Mesenchymal stem cell (in vitro differentiated cells and primary cell): ENCODE measurements around the gene PSMD13.

Source experiments
- DNase-seq: peaks from one replicate; pipeline ENCODE4 v3.0.0-alpha.2; 2013
- H2AFZ ChIP-seq: one replicate; pipeline ENCODE4 v1.6.1; 2013; ENCODE audit warnings: low read depth, mild to moderate bottlenecking, control low read depth, inconsistent platforms, low read length, moderate library complexity
- H2AK5ac ChIP-seq: 2 replicates; pipeline ENCODE4 v1.6.1; 2013; ENCODE audit warnings: low read length, moderate library complexity, mild to moderate bottlenecking, inconsistent platforms; ENCODE audit not compliant: severe bottlenecking
- H2BK120ac ChIP-seq: one replicate; pipeline ENCODE4 v1.6.1; 2013; ENCODE audit warnings: low read depth, mild to moderate bottlenecking, inconsistent platforms, low read length, moderate library complexity
- H2BK12ac ChIP-seq, 2 experiments: one replicate each; pipeline ENCODE4 v1.6.1; 2013; ENCODE audit warnings: inconsistent platforms in 2 of 2, low read length in 2 of 2, mild to moderate bottlenecking in 2 of 2, moderate library complexity in 2 of 2, control low read depth in 1 of 2
- H2BK15ac ChIP-seq: one replicate; pipeline ENCODE4 v1.6.1; 2013; ENCODE audit warnings: mild to moderate bottlenecking, low read depth, inconsistent platforms; ENCODE audit not compliant: poor library complexity, severe bottlenecking
- H2BK5ac ChIP-seq: 2 replicates; pipeline ENCODE4 v1.6.1; 2013; ENCODE audit warnings: low read depth, mild to moderate bottlenecking, low read length, control low read depth, inconsistent platforms; ENCODE audit not compliant: poor library complexity, severe bottlenecking
- H3K14ac ChIP-seq, 2 experiments: one replicate each; pipeline ENCODE4 v1.6.1; 2013; ENCODE audit warnings: inconsistent platforms in 2 of 2, low read length in 2 of 2, control low read depth in 1 of 2, mild to moderate bottlenecking in 1 of 2, moderate library complexity in 1 of 2
- H3K18ac ChIP-seq, 2 experiments: one replicate each; pipeline ENCODE4 v1.6.1; 2013; ENCODE audit warnings: inconsistent platforms in 2 of 2, low read length in 2 of 2, control low read depth in 1 of 2, low read depth in 1 of 2, mild to moderate bottlenecking in 1 of 2
- H3K23ac ChIP-seq, 2 experiments: one replicate each; pipeline ENCODE4 v1.6.1; 2013; ENCODE audit warnings: inconsistent platforms in 2 of 2, low read length in 2 of 2, mild to moderate bottlenecking in 2 of 2, moderate library complexity in 2 of 2, control low read depth in 1 of 2
- H3K27ac ChIP-seq: 2 replicates; pipeline ENCODE4 v1.5.1; 2013; ENCODE audit warnings: mild to moderate bottlenecking, moderate library complexity, low read length, control low read depth, inconsistent platforms; ENCODE audit not compliant: poor library complexity, severe bottlenecking
- H3K27me3 ChIP-seq, 2 experiments: 2 replicates each; pipeline versions ENCODE4 v1.6.1 to v1.7.0; 2013; ENCODE audit warnings: low read length in 2 of 2, mild to moderate bottlenecking in 2 of 2, moderate library complexity in 2 of 2, control low read depth in 1 of 2, inconsistent platforms in 1 of 2; ENCODE audit not compliant: control insufficient read depth in 1 of 2, insufficient read depth in 1 of 2
- H3K36me3 ChIP-seq, 2 experiments: 2 replicates each; pipeline versions ENCODE4 v1.6.1 to v1.7.0; 2013; ENCODE audit warnings: low read length in 2 of 2, control low read depth in 1 of 2, inconsistent platforms in 1 of 2, low read depth in 1 of 2, mild to moderate bottlenecking in 1 of 2; ENCODE audit not compliant: insufficient read depth in 2 of 2, control insufficient read depth in 1 of 2
- H3K4ac ChIP-seq, 2 experiments: one replicate each; pipeline ENCODE4 v1.6.1; 2013; ENCODE audit warnings: inconsistent platforms in 2 of 2, low read length in 2 of 2, mild to moderate bottlenecking in 2 of 2, moderate library complexity in 2 of 2, control low read depth in 1 of 2, low read depth in 1 of 2
- H3K4me1 ChIP-seq: 2 replicates; pipeline ENCODE4 v1.6.1; 2013; ENCODE audit warnings: low read depth, low read length, control low read depth; ENCODE audit not compliant: control insufficient read depth, insufficient read depth
- H3K4me2 ChIP-seq: 2 replicates; pipeline ENCODE4 v1.6.1; 2013; ENCODE audit warnings: low read length, mild to moderate bottlenecking, inconsistent platforms; ENCODE audit not compliant: poor library complexity, severe bottlenecking
- H3K4me3 ChIP-seq, 2 experiments: 2 replicates each; pipeline versions ENCODE4 v1.5.1 to v1.7.0; 2013; ENCODE audit warnings: low read length in 2 of 2, mild to moderate bottlenecking in 2 of 2, control low read depth in 1 of 2, low read depth in 1 of 2; ENCODE audit not compliant: insufficient read depth in 1 of 2
- H3K79me1 ChIP-seq: replicated peaks from 2 replicates; pipeline ENCODE4 v1.6.1; 2013; ENCODE audit warnings: mild to moderate bottlenecking, control low read depth, low read length, inconsistent platforms; ENCODE audit not compliant: poor library complexity, severe bottlenecking
- H3K9ac ChIP-seq: 2 replicates; pipeline ENCODE4 v1.7.0; 2013; ENCODE audit warnings: mild to moderate bottlenecking, low read length, moderate library complexity
- H3K9me3 ChIP-seq: 2 replicates; pipeline ENCODE4 v1.7.0; 2013; ENCODE audit warnings: mild to moderate bottlenecking, low read length; ENCODE audit not compliant: control insufficient read depth
- H4K8ac ChIP-seq: one replicate; pipeline ENCODE4 v1.6.1; 2013; ENCODE audit warnings: inconsistent platforms, mild to moderate bottlenecking, low read length, moderate library complexity
- H4K91ac ChIP-seq: one replicate; pipeline ENCODE4 v1.6.1; 2013; ENCODE audit warnings: mild to moderate bottlenecking, low read length, inconsistent platforms
- WGBS: methylation state at CpG from one replicate; pipeline ENCODE4 v1.1.7; 2013; ENCODE audit warnings: mixed read lengths; 5-methylcytosine and 5-hydroxymethylcytosine counted together

Gene PSMD13

DNA sequence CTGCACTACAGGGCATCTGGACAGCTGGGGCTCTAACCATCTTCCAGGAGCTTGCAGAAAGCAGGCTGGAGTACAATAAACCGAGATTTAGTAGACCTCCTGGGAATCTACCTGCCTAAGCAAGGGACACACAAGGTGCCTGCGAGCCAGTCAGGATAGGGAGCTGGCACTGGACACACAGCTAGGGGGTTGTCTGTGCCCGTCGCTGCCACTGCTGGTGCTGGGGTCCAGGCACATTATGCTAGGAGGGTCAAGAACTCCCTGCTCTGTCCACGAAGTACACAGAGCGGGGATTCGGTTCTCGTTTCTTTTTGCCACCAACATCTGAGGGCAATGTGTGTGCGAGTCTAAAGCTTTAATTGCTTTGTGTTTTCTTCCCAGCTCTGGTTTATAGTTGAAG, 25.0 kb upstream of the PSMD13 start:
- no peak overlapping the region for H3K27ac ChIP-seq

GRCh38 chr11:212150-213100, 24.4 kb upstream of the PSMD13 start:
- H3K27me3 ChIP-seq, result no peaks in the 10 kb centered on the region
- no peak overlapping the region for H3K18ac ChIP-seq
- H3K9me3 ChIP-seq, result no peaks in the 10 kb centered on the region
- H2AK5ac ChIP-seq, result no peak overlapping the region
- no peak overlapping the region for H2BK120ac ChIP-seq
- peaks cover 14% of the 10 kb centered on the region for H3K79me1 ChIP-seq
- H2BK12ac ChIP-seq, result no peak overlapping the region
- no peak overlapping the region for H3K9ac ChIP-seq
- no peak overlapping the region for H4K8ac ChIP-seq
- H2BK5ac ChIP-seq, result no peak overlapping the region
- no peak overlapping the region for H3K14ac ChIP-seq
- H4K91ac ChIP-seq, result no peak overlapping the region
- DNase-seq, result no peak
- H3K4me2 ChIP-seq, result no peak overlapping the region
- no peak overlapping the region for H2BK15ac ChIP-seq
- H2AFZ ChIP-seq, result no peak overlapping the region
- no peak overlapping the region for H3K4me3 ChIP-seq
- H3K4ac ChIP-seq, result no peak overlapping the region
- no peak overlapping the region for H3K27ac ChIP-seq
- no peak overlapping the region for H3K23ac ChIP-seq
- 95% methylated on average over 11 of the region's 17 CpGs for WGBS
- H3K4me1 ChIP-seq, result peaks cover 37% of the 10 kb centered on the region
- peaks cover 69 to 72% of the 10 kb centered on the region in 2 experiments for H3K36me3 ChIP-seq

More for the DNA sequence above, 25.0 kb upstream of the PSMD13 start:
- H2BK120ac ChIP-seq, result no peak overlapping the region
- no peak overlapping the region for H2BK5ac ChIP-seq
- H2BK15ac ChIP-seq, result no peak overlapping the region
- DNase-seq, result no peak
- no peak overlapping the region for H4K91ac ChIP-seq
- H3K9ac ChIP-seq, result peak overlapping the region; percentile 98
- peaks cover 37% of the 10 kb centered on the region for H3K4me1 ChIP-seq
- no peak overlapping the region for H4K8ac ChIP-seq
- H3K23ac ChIP-seq, result no peak overlapping the region
- H3K79me1 ChIP-seq, result peaks cover 14% of the 10 kb centered on the region
- no peak overlapping the region for H2BK12ac ChIP-seq
- over 99% methylated on average over 8 of the region's 9 CpGs for whole genome bisulfite sequencing
- no peak overlapping the region for H3K4me2 ChIP-seq
- peaks cover 69 to 72% of the 10 kb centered on the region in 2 experiments for H3K36me3 ChIP-seq
- H3K27me3 ChIP-seq, result no peaks in the 10 kb centered on the region
- no peak overlapping the region for H2AFZ ChIP-seq
- H3K4me3 ChIP-seq, result no peak overlapping the region
- no peak overlapping the region for H3K14ac ChIP-seq
- H3K4ac ChIP-seq, result no peak overlapping the region
- H3K18ac ChIP-seq, result no peak overlapping the region
- H3K9me3 ChIP-seq, result no peaks in the 10 kb centered on the region
- no peak overlapping the region for H2AK5ac ChIP-seq

DNA sequence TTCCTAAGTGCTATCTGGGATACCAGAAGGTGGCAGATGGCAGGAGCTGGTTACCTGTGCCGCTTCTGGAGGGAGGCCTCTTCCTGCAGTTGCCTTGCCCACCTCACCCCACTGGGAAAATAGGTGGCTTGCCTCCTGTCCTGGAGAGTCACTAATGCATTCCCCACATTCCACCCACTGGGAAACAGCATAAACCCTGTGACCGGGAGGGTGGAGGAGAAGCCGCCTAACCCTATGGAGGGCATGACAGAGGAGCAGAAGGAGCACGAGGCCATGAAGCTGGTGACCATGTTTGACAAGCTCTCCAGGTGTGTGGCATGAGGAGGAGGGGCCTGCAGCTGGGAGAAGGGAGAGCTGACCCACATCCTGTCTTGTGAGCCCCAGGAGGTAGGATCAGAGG, 23.7 kb upstream of the PSMD13 start:
- Histone ChIP-seq H2BK12ac (no peak overlapping the region), H2AK5ac (no peak overlapping the region), H2BK120ac (no peak overlapping the region), H3K36me3 (peaks cover 69 to 75% of the 10 kb centered on the region in 2 experiments), H3K9ac (no peak overlapping the region), H4K91ac (no peak overlapping the region), H2AFZ (no peak overlapping the region), H3K4me1 (peaks cover 37% of the 10 kb centered on the region), H3K27me3 (no peaks in the 10 kb centered on the region), H3K4ac (no peak overlapping the region), H3K18ac (no peak overlapping the region), H3K23ac (no peak overlapping the region), H4K8ac (no peak overlapping the region), H3K4me3 (no peak overlapping the region), H3K79me1 (peaks cover 14% of the 10 kb centered on the region), H3K27ac (no peak overlapping the region), H3K9me3 (no peaks in the 10 kb centered on the region), H2BK5ac (no peak overlapping the region), H3K14ac (no peak overlapping the region), H3K4me2 (no peak overlapping the region), H2BK15ac (no peak overlapping the region)
- DNase-seq, result no peak
- 95% methylated on average over 4 of the region's 4 CpGs for WGBS

DNA sequence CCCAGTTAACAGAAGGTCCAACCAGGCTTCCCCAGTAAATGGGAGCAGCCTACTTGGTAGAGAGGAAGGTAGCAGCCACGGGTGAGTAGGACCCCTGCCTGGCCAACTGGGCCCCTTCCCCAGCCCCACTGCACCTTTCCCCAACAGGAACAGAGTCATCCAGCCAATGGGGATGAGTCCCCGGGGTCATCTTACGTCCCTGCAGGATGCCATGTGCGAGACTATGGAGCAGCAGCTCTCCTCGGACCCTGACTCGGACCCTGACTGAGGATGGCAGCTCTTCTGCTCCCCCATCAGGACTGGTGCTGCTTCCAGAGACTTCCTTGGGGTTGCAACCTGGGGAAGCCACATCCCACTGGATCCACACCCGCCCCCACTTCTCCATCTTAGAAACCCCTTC, 22.7 kb upstream of the PSMD13 start:
- Histone ChIP-seq H2BK120ac (no peak overlapping the region), H3K27me3 (no peaks in the 10 kb centered on the region), H2BK5ac (no peak overlapping the region), H3K4ac (no peak overlapping the region), H3K79me1 (peaks cover 14% of the 10 kb centered on the region), H2BK15ac (no peak overlapping the region), H3K27ac (no peak overlapping the region), H3K23ac (no peak overlapping the region), H3K4me3 (no peak overlapping the region), H3K18ac (no peak overlapping the region), H3K14ac (no peak overlapping the region), H2AK5ac (no peak overlapping the region), H4K91ac (no peak overlapping the region), H3K9ac (no peak overlapping the region), H4K8ac (no peak overlapping the region), H3K9me3 (no peaks in the 10 kb centered on the region), H2BK12ac (no peak overlapping the region), H3K4me2 (no peak overlapping the region), H2AFZ (no peak overlapping the region), H3K36me3 (peaks cover 76 to 85% of the 10 kb centered on the region in 2 experiments), H3K4me1 (peaks cover 37% of the 10 kb centered on the region)
- WGBS, result 93% methylated on average over 7 of the region's 7 CpGs
- DNase-seq, result no peak
